Peyer's patch (tissue), 4 donors: ENCODE results near the gene ERC2.

Source experiments
- CTCF ChIP-seq, 6 experiments: fragments of 450-650 bp in 4 of 6; fragments of 200-600 bp in 2 of 6; sonication (generic) in 1 of 6; IDR thresholded peaks; one replicate each; pipeline ENCODE4 v1.5.1; 2017 to 2019; ENCODE audit warnings: antibody characterized with exemption in 6 of 6, mild to moderate bottlenecking in 3 of 6, moderate library complexity in 1 of 6
- POLR2A ChIP-seq, 2 donors: fragments of 450-650 bp; IDR thresholded peaks; one replicate each; pipeline ENCODE4 v1.5.1; 2017; ENCODE audit warnings: antibody characterized with exemption in 2 of 2, mild to moderate bottlenecking in 2 of 2, moderate library complexity in 2 of 2

GRCh38 chr3:55649554-55649953 is 818.7 kb downstream of the ERC2 start:
- TF ChIP-seq CTCF (IDR thresholded peaks at IDR 0.05): no peak
- TF ChIP-seq POLR2A (IDR thresholded peaks at IDR 0.05): no peak
